Measurements from ENCODE around the gene MTHFD2. TPM values are rescaled to one million over a fixed set of nuclear protein-coding genes. Genes with fewer than 3 reads are reported as not detected.

MTHFD2 gene
- total RNA-seq, 1 donor from 2014 or later, result 365 TPM

DNA sequence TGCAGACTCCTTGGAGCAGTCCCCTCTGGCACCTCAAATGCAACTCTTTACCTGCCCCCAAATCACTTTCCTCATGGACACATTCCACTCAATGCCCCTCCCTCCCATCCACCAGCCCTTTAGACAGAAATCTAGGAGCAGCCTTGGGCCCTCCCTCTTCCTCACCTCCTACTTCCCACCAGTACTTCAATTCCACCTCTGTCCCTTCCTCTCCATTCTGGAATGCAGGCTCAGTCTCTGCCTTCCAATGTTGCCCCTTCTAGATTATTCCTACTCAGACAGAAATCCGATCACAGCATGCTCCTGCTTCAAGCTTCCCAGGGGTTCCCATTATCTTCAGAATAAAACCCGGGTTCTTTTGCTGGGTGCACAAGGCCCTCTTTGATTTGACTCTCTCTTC is 62.1 kb downstream of the MTHFD2 start:
- no peaks in the 10 kb centered on the region for H3K9me3 ChIP-seq (ENCODE audit: insufficient read depth, low read depth, low read length)
- no peak for TF ChIP-seq EZH2 (IDR thresholded peaks at IDR 0.05; ENCODE audit: insufficient read depth, low read length)
- TF ChIP-seq, protein P1, sequence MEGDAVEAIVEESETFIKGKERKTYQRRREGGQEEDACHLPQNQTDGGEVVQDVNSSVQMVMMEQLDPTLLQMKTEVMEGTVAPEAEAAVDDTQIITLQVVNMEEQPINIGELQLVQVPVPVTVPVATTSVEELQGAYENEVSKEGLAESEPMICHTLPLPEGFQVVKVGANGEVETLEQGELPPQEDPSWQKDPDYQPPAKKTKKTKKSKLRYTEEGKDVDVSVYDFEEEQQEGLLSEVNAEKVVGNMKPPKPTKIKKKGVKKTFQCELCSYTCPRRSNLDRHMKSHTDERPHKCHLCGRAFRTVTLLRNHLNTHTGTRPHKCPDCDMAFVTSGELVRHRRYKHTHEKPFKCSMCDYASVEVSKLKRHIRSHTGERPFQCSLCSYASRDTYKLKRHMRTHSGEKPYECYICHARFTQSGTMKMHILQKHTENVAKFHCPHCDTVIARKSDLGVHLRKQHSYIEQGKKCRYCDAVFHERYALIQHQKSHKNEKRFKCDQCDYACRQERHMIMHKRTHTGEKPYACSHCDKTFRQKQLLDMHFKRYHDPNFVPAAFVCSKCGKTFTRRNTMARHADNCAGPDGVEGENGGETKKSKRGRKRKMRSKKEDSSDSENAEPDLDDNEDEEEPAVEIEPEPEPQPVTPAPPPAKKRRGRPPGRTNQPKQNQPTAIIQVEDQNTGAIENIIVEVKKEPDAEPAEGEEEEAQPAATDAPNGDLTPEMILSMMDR (IDR thresholded peaks at IDR 0.05; ENCODE audit: insufficient read depth, low read depth, low read length), result no peak

DNA sequence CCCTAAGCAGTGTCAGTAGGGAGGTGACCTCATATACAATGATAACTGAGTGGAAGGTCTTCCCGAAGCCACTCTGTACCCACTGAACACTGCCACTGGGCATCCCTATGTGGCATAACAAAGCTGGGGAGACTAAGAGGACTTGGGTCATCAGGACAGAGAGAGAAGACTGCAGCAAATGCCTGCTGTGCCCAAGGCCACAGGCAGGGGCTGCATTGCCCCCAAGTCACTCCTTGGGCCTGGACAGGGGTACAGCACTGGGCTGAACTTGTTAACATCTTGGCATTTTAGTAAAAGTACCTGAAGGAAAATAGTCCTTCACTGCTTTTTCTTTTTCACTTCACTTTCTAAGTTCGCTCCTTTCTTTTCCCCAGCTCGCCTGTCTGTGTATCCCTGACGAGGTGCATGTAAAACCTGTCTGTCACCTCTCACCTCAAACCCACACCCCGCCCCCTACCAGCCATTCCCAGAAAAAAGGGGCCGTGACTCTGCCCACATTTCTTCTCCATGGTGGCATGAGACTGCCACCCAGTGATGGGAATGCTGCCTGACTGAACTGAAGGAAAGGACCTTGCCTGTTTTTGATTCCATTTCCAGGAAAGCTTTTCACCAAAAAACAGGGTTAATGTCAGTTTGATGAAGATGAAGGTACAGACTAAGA is 62.9 kb downstream of the MTHFD2 start:
- H3K4me3 ChIP-seq (ENCODE audit: insufficient read depth, low read depth, low read length), result no peak overlapping the region
- Mint-ChIP-seq H3K36me3 (ENCODE audit: low read depth, unreplicated experiment) (peaks cover 6% of the 10 kb centered on the region), H3K4me1 (ENCODE audit: low read depth, unreplicated experiment) (peaks cover 4% of the 10 kb centered on the region), H3K4me3 (ENCODE audit: unreplicated experiment) (no peak overlapping the region), H3K9me3 (ENCODE audit: unreplicated experiment) (no peaks in the 10 kb centered on the region), H3K27ac (ENCODE audit: unreplicated experiment) (peak overlapping the region; percentile 78), H3K27me3 (ENCODE audit: low read depth, unreplicated experiment) (peaks cover 30% of the 10 kb centered on the region)
- no peaks in the 10 kb centered on the region for H3K79me2 ChIP-seq (ENCODE audit: insufficient read depth, low read length)
- H3K27ac ChIP-seq (ENCODE audit: low read depth, low read length), result no peak overlapping the region
- no peak for FAIRE-seq
- no peak overlapping the region for H2AFZ ChIP-seq (ENCODE audit: low read depth, low read length)
- no peak for DNase-seq (ENCODE audit: low read depth)
- H4K20me1 ChIP-seq (ENCODE audit: insufficient read depth, low read length), result no peaks in the 10 kb centered on the region
- no peak for TF ChIP-seq EZH2 (IDR thresholded peaks at IDR 0.05; ENCODE audit: insufficient read depth, low read length)
- TF ChIP-seq, protein P1 (IDR thresholded peaks at IDR 0.05; ENCODE audit: insufficient read depth, low read depth, low read length), result peak; percentile 22
- H3K27me3 ChIP-seq (ENCODE audit: insufficient read depth, low read length), result no peaks in the 10 kb centered on the region
- H3K9me3 ChIP-seq (ENCODE audit: insufficient read depth, low read depth, low read length), result no peaks in the 10 kb centered on the region
- no peaks in the 10 kb centered on the region for H3K36me3 ChIP-seq (ENCODE audit: insufficient read depth, low read length)
- no peaks in the 10 kb centered on the region for H3K4me1 ChIP-seq (ENCODE audit: insufficient read depth, low read length)
- H3K9ac ChIP-seq (ENCODE audit: low read length), result no peak overlapping the region
- H3K4me2 ChIP-seq (ENCODE audit: low read length), result no peak overlapping the region

More for the DNA sequence above, 62.1 kb downstream of the MTHFD2 start:
- Mint-ChIP-seq H3K27me3 (ENCODE audit: low read depth, unreplicated experiment) (peaks cover 30% of the 10 kb centered on the region), H3K36me3 (ENCODE audit: low read depth, unreplicated experiment) (peaks cover 8% of the 10 kb centered on the region), H3K9me3 (ENCODE audit: unreplicated experiment) (no peaks in the 10 kb centered on the region), H3K4me1 (ENCODE audit: low read depth, unreplicated experiment) (peaks cover 4% of the 10 kb centered on the region), H3K27ac (ENCODE audit: unreplicated experiment) (no peak overlapping the region), H3K4me3 (ENCODE audit: unreplicated experiment) (no peak overlapping the region)
- Histone ChIP-seq H3K4me2 (ENCODE audit: low read length) (no peak overlapping the region), H3K4me3 (ENCODE audit: insufficient read depth, low read depth, low read length) (no peak overlapping the region), H3K9ac (ENCODE audit: low read length) (no peak overlapping the region), H3K36me3 (ENCODE audit: insufficient read depth, low read length) (no peaks in the 10 kb centered on the region), H3K4me1 (ENCODE audit: insufficient read depth, low read length) (no peaks in the 10 kb centered on the region), H2AFZ (ENCODE audit: low read depth, low read length) (no peak overlapping the region), H3K27me3 (ENCODE audit: insufficient read depth, low read length) (no peaks in the 10 kb centered on the region), H3K79me2 (ENCODE audit: insufficient read depth, low read length) (no peaks in the 10 kb centered on the region), H4K20me1 (ENCODE audit: insufficient read depth, low read length) (no peaks in the 10 kb centered on the region), H3K27ac (ENCODE audit: low read depth, low read length) (no peak overlapping the region)
- FAIRE-seq, result no peak
- no peak for DNase-seq (ENCODE audit: low read depth)

DNA sequence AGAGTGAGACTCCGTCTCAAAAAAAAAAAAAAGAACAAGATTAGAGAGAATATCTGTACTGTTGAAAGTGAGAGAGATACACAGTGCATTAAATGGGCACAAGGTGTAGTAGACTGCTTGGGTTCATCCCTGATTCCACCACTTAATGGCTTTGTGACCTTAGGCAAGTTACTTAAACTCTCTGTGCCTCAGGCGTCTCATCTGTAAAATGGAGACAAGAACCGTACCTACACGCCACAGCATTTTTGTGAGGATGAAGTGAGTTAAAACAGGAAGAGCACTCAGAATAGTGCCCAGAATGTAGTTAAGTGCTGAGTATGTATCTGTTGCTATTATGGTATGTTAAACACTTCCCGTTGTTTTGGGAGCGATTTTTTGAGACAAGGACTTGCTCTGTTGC is 64.3 kb downstream of the MTHFD2 start:
- Histone ChIP-seq H3K4me2 (ENCODE audit: low read length) (no peak overlapping the region), H3K27ac (ENCODE audit: low read depth, low read length) (no peak overlapping the region), H3K9me3 (ENCODE audit: insufficient read depth, low read depth, low read length) (no peaks in the 10 kb centered on the region), H3K9ac (ENCODE audit: low read length) (no peak overlapping the region), H4K20me1 (ENCODE audit: insufficient read depth, low read length) (no peaks in the 10 kb centered on the region), H3K4me3 (ENCODE audit: insufficient read depth, low read depth, low read length) (no peak overlapping the region), H3K36me3 (ENCODE audit: insufficient read depth, low read length) (no peaks in the 10 kb centered on the region), H2AFZ (ENCODE audit: low read depth, low read length) (no peak overlapping the region), H3K27me3 (ENCODE audit: insufficient read depth, low read length) (no peaks in the 10 kb centered on the region), H3K79me2 (ENCODE audit: insufficient read depth, low read length) (no peaks in the 10 kb centered on the region), H3K4me1 (ENCODE audit: insufficient read depth, low read length) (no peaks in the 10 kb centered on the region)
- Mint-ChIP-seq H3K27me3 (ENCODE audit: low read depth, unreplicated experiment) (peaks cover 24% of the 10 kb centered on the region), H3K9me3 (ENCODE audit: unreplicated experiment) (no peaks in the 10 kb centered on the region), H3K36me3 (ENCODE audit: low read depth, unreplicated experiment) (peaks cover 6% of the 10 kb centered on the region), H3K4me1 (ENCODE audit: low read depth, unreplicated experiment) (peaks cover 4% of the 10 kb centered on the region), H3K4me3 (ENCODE audit: unreplicated experiment) (no peak overlapping the region), H3K27ac (ENCODE audit: unreplicated experiment) (no peak overlapping the region)
- DNase-seq (ENCODE audit: low read depth), result no peak
- FAIRE-seq, result no peak
- TF ChIP-seq EZH2 (IDR thresholded peaks at IDR 0.05; ENCODE audit: insufficient read depth, low read length), result no peak
- TF ChIP-seq, protein P1 (IDR thresholded peaks at IDR 0.05; ENCODE audit: insufficient read depth, low read depth, low read length), result no peak

Data from astrocyte (in vitro differentiated cells and primary cell).